H1 (cell line): ENCODE data around the gene CNTN5. TPM values are rescaled to one million over a fixed set of nuclear protein-coding genes. Genes with fewer than 3 reads are reported as not detected.

Source experiments
- CTCF ChIA-PET: fragments of 300-600 bp; sonication (Branson Sonifier 250); formaldehyde crosslinking; loops from one replicate; lab custom pipeline; 2021; ENCODE audit not compliant: partially characterized antibody; lab: Charles Lee
- POLR2A ChIA-PET: fragments of 300-600 bp; sonication (Branson Sonifier 250); formaldehyde crosslinking; loops from one replicate; lab custom pipeline; 2021; ENCODE audit warnings: inconsistent platforms; ENCODE audit not compliant: partially characterized antibody; lab: Charles Lee
- DNase-seq, 2 experiments: peaks; one replicate each; pipeline versions ENCODE4 v3.0.0 to v3.0.0-alpha.2; 2010 to 2022; ENCODE audit warnings: low spot score in 2 of 2, low read depth in 1 of 2, mixed read lengths in 1 of 2
- FAIRE-seq: peaks from 2 replicates; lab custom pipeline; 2011; peaks lifted over from hg19 to GRCh38; lab: Jason Lieb, UNC
- H2AFZ ChIP-seq: 2 replicates; pipeline ENCODE4 v1.8.1; 2012; ENCODE audit warnings: low read length, inconsistent platforms
- H2AK5ac ChIP-seq: 2 replicates; pipeline ENCODE4 v1.6.1; 2013; ENCODE audit warnings: low read depth, low read length
- H2BK120ac ChIP-seq: replicated peaks from 2 replicates; pipeline ENCODE3; 2013; ENCODE audit warnings: low read depth, low read length, inconsistent platforms
- H2BK12ac ChIP-seq: 2 replicates; pipeline ENCODE4 v1.6.1; 2013; ENCODE audit warnings: low read depth, low read length
- H2BK15ac ChIP-seq: 2 replicates; pipeline ENCODE4 v1.6.1; 2013; ENCODE audit warnings: low read length
- H2BK20ac ChIP-seq: 2 replicates; pipeline ENCODE4 v1.6.1; 2013; ENCODE audit warnings: low read length
- H2BK5ac ChIP-seq: 2 replicates; pipeline ENCODE4 v1.6.1; 2013; ENCODE audit warnings: low read depth, low read length
- H3K14ac ChIP-seq: 2 replicates; pipeline ENCODE4 v1.6.1; 2013; ENCODE audit warnings: inconsistent platforms; ENCODE audit not compliant: insufficient read length
- H3K18ac ChIP-seq: 2 replicates; pipeline ENCODE4 v1.6.1; 2013; ENCODE audit warnings: low read length; ENCODE audit errors: extremely low read depth
- H3K23ac ChIP-seq: 2 replicates; pipeline ENCODE4 v1.6.1; 2013; ENCODE audit warnings: inconsistent platforms; ENCODE audit not compliant: insufficient read length
- H3K23me2 ChIP-seq: 2 replicates; pipeline ENCODE4 v1.6.1; 2013; ENCODE audit warnings: low read depth, low read length
- H3K27ac ChIP-seq: 2 replicates; pipeline ENCODE4 v1.6.1; 2011; ENCODE audit warnings: low read depth, low read length, inconsistent platforms
- H3K27me3 ChIP-seq, 4 experiments: replicated peaks in 1 of 4; 1 replicate in 1 of 4; 2 replicates in 3 of 4; pipeline versions ENCODE4 v1.6.1 to v1.8.1; 2011 to 2013; ENCODE audit warnings: low read length in 3 of 4, mild to moderate bottlenecking in 3 of 4, inconsistent platforms in 2 of 4, mixed read lengths in 2 of 4, moderate library complexity in 1 of 4; ENCODE audit not compliant: control insufficient read depth in 3 of 4, insufficient read depth in 3 of 4; ENCODE audit errors: extremely low read depth in 1 of 4
- H3K36me3 ChIP-seq, 4 experiments: 2 replicates each; pipeline versions ENCODE4 v1.6.1 to v1.8.1; 2011 to 2013; ENCODE audit warnings: mild to moderate bottlenecking in 4 of 4, low read length in 3 of 4, moderate library complexity in 2 of 4, control low read depth in 1 of 4, inconsistent platforms in 1 of 4; ENCODE audit not compliant: insufficient read depth in 4 of 4, control insufficient read depth in 2 of 4
- H3K4ac ChIP-seq: replicated peaks from 2 replicates; pipeline ENCODE3; 2013; ENCODE audit warnings: low read length, low read depth, mixed read lengths, inconsistent platforms; ENCODE audit not compliant: insufficient read length
- H3K4me1 ChIP-seq, 4 experiments: replicated peaks in 1 of 4; 1 replicate in 1 of 4; 2 replicates in 3 of 4; pipeline versions ENCODE4 v1.6.1 to v1.8.1; 2011 to 2013; ENCODE audit warnings: low read length in 3 of 4, inconsistent platforms in 2 of 4, mixed read lengths in 1 of 4; ENCODE audit not compliant: insufficient read depth in 4 of 4, control insufficient read depth in 3 of 4
- H3K4me2 ChIP-seq, 2 experiments: 2 replicates each; pipeline versions ENCODE4 v1.6.1 to v1.8.1; 2011 to 2013; ENCODE audit warnings: low read depth in 2 of 2, low read length in 2 of 2, control low read depth in 1 of 2, inconsistent platforms in 1 of 2, mild to moderate bottlenecking in 1 of 2; ENCODE audit not compliant: insufficient read depth in 1 of 2
- H3K4me3 ChIP-seq, 4 experiments: fragments of 200-600, 300-600 bp in 1 of 4; sonication (generic), shearing (Covaris generic), sonication (Bioruptor Twin) in 1 of 4; 2 replicates each; pipeline versions ENCODE4 v1.5.1 to v1.8.1; 2011 to 2016; ENCODE audit warnings: low read length in 4 of 4, low read depth in 3 of 4, control low read depth in 2 of 4, inconsistent platforms in 2 of 4, mild to moderate bottlenecking in 2 of 4, mixed read lengths in 1 of 4, moderate library complexity in 1 of 4; ENCODE audit not compliant: insufficient read depth in 2 of 4; ENCODE audit errors: extremely low read depth in 1 of 4
- H3K56ac ChIP-seq: replicated peaks from 2 replicates; pipeline ENCODE3; 2013; ENCODE audit warnings: low read depth, mild to moderate bottlenecking, mixed read lengths, low read length, inconsistent platforms; ENCODE audit not compliant: insufficient read length
- H3K79me1 ChIP-seq: 2 replicates; pipeline ENCODE4 v1.6.1; 2013; ENCODE audit warnings: low read depth, low read length, control low read depth
- H3K79me2 ChIP-seq, 2 experiments: 2 replicates each; pipeline versions ENCODE4 v1.6.1 to v1.8.1; 2012 to 2013; ENCODE audit warnings: low read length in 2 of 2, mild to moderate bottlenecking in 2 of 2, inconsistent platforms in 1 of 2; ENCODE audit not compliant: insufficient read depth in 2 of 2, control insufficient read depth in 1 of 2
- H3K9ac ChIP-seq, 4 experiments: replicated peaks in 1 of 4; 1 replicate in 1 of 4; 2 replicates in 3 of 4; pipeline versions ENCODE4 v1.6.1 to v1.8.1; 2011 to 2013; ENCODE audit warnings: low read depth in 3 of 4, low read length in 3 of 4, control low read depth in 2 of 4, mild to moderate bottlenecking in 2 of 4, moderate library complexity in 2 of 4, inconsistent platforms in 1 of 4; ENCODE audit errors: extremely low read depth in 1 of 4
- H3K9me3 ChIP-seq, 2 experiments: 2 replicates each; pipeline versions ENCODE4 v1.6.1 to v1.8.1; 2012 to 2013; ENCODE audit warnings: mild to moderate bottlenecking in 2 of 2, moderate library complexity in 2 of 2, control low read depth in 1 of 2, inconsistent platforms in 1 of 2, low read depth in 1 of 2, low read length in 1 of 2, mixed read lengths in 1 of 2; ENCODE audit not compliant: insufficient read depth in 2 of 2
- H4K20me1 ChIP-seq, 2 experiments: replicated peaks in 1 of 2; 2 replicates each; pipeline versions ENCODE3 to v1.8.1; 2011 to 2013; ENCODE audit warnings: inconsistent platforms in 2 of 2, low read length in 2 of 2, mild to moderate bottlenecking in 1 of 2; ENCODE audit not compliant: insufficient read depth in 2 of 2, control insufficient read depth in 1 of 2
- H4K5ac ChIP-seq: 2 replicates; pipeline ENCODE4 v1.6.1; 2013; ENCODE audit warnings: low read length, low read depth, mixed read lengths, inconsistent platforms; ENCODE audit not compliant: insufficient read length
- H4K8ac ChIP-seq: 2 replicates; pipeline ENCODE4 v1.8.0; 2013; ENCODE audit warnings: mild to moderate bottlenecking, moderate library complexity, low read length, inconsistent platforms; ENCODE audit not compliant: insufficient read depth; ENCODE audit errors: extremely low read depth
- H4K91ac ChIP-seq: replicated peaks from 2 replicates; pipeline ENCODE3; 2013; ENCODE audit warnings: low read length, mixed read lengths, inconsistent platforms; ENCODE audit not compliant: insufficient read length
- BCL11A ChIP-seq, 2 experiments: IDR thresholded peaks; one replicate each; pipeline ENCODE4 v1.6.1; 2011; ENCODE audit warnings: low read depth in 2 of 2, low read length in 2 of 2, mild to moderate bottlenecking in 2 of 2
- BRCA1 ChIP-seq: IDR thresholded peaks from 2 replicates; pipeline ENCODE4 v1.6.1; 2012; ENCODE audit warnings: low read depth, low read length, improper control_type of control experiment
- CREB1 ChIP-seq: IDR thresholded peaks from 2 replicates; pipeline ENCODE4 v1.6.1; 2012; ENCODE audit warnings: inconsistent platforms
- KDM1A ChIP-seq: fragments of 200-600, 300-600 bp; sonication (generic); IDR thresholded peaks from 2 replicates; pipeline ENCODE4 v1.7.1; 2016; ENCODE audit warnings: mild to moderate bottlenecking, low read length, borderline replicate concordance
- MAFK ChIP-seq: IDR thresholded peaks from 2 replicates; pipeline ENCODE4 v1.6.1; 2012; ENCODE audit warnings: low read depth, mild to moderate bottlenecking, improper control_type of control experiment, low read length
- NRF1 ChIP-seq: IDR thresholded peaks from 2 replicates; pipeline ENCODE4 v1.6.1; 2011; ENCODE audit warnings: mild to moderate bottlenecking, low read depth, low read length, improper control_type of control experiment
- POLR2A ChIP-seq, 2 experiments: IDR thresholded peaks; 1 replicate in 1 of 2; 2 replicates in 1 of 2; pipeline ENCODE4 v1.6.1; 2011; ENCODE audit warnings: low read depth in 2 of 2, low read length in 2 of 2, mild to moderate bottlenecking in 2 of 2; ENCODE audit errors: control extremely low read depth in 1 of 2
- POLR2AphosphoS5 ChIP-seq: IDR thresholded peaks from 2 replicates; pipeline ENCODE4 v1.6.1; 2011; ENCODE audit warnings: low read depth, low read length
- SP1 ChIP-seq: IDR thresholded peaks from 2 replicates; pipeline ENCODE4 v1.6.1; 2011; ENCODE audit warnings: low read depth, low read length
- SUZ12 ChIP-seq: fragments of 200-600 bp; sonication (generic); IDR thresholded peaks from 2 replicates; pipeline ENCODE4 v1.6.1; 2012; ENCODE audit warnings: mild to moderate bottlenecking, inconsistent platforms, low read length, moderate library complexity, mixed read lengths
- TEAD4 ChIP-seq: IDR thresholded peaks from 2 replicates; pipeline ENCODE4 v1.6.1; 2012; ENCODE audit warnings: low read depth, low read length, inconsistent platforms, mixed read lengths
- YY1 ChIP-seq: IDR thresholded peaks from 2 replicates; pipeline ENCODE4 v1.6.1; 2011; ENCODE audit warnings: low read depth, mild to moderate bottlenecking, low read length
- WGBS, 2 experiments: shearing (Covaris generic) in 1 of 2; methylation state at CpG; one replicate each; pipeline versions ENCODE4 v1.1.6 to v1.1.7; 2013 to 2015; ENCODE audit warnings: low lambda C conversion rate in 2 of 2, mixed read lengths in 2 of 2, inconsistent platforms in 1 of 2, low coverage in 1 of 2, missing lambda C conversion rate in 1 of 2; ENCODE audit not compliant: insufficient replicate concordance in 2 of 2, insufficient coverage in 1 of 2, insufficient read length in 1 of 2; ENCODE audit errors: extremely low coverage in 1 of 2, missing lambda C conversion rate in 1 of 2; 5-methylcytosine and 5-hydroxymethylcytosine counted together
- polyA plus RNA-seq, 7 experiments: library from polyadenylated mRNA; depleted of rRNA in 3 of 7; stranded (reverse) in 5 of 7; unstranded in 2 of 7; fragments of >200 nt in 5 of 7; fragments of 200-250 nt in 2 of 7; gene quantifications; 1 replicate in 5 of 7; 2 replicates in 1 of 7; 4 replicates in 1 of 7; pipeline versions ENCODE4 v1.2.1 to v1.2.3, GENCODE V29; 2011 to 2013; ENCODE audit warnings: missing spikeins in 2 of 7, mixed read lengths in 2 of 7
- total RNA-seq: library from RNA; stranded (reverse); fragmentation: NEBNext Ultra II Directional; extraction: Animal tissue kit (Norgen Biotek cat#: 25700); gene quantifications from 2 replicates; pipeline ENCODE4 v1.2.1, GENCODE V29; 2021
- TF ChIP-seq, protein P1 (sequence below), 3 experiments: IDR thresholded peaks; 1 replicate in 2 of 3; 2 replicates in 1 of 3; pipeline versions ENCODE4 v1.5.1 to v1.6.1; 2011; ENCODE audit warnings: low read length in 3 of 3, mild to moderate bottlenecking in 3 of 3, inconsistent platforms in 2 of 3, low read depth in 1 of 3, moderate library complexity in 1 of 3; ENCODE audit not compliant: insufficient read depth in 1 of 3; ENCODE audit errors: control extremely low read depth in 1 of 3

CNTN5 gene
- total and polyA plus RNA-seq, 2 of the 8 experiments (the other 6 are each of a cell fraction or from before 2014, with no cell fraction given): not detected

DNA sequence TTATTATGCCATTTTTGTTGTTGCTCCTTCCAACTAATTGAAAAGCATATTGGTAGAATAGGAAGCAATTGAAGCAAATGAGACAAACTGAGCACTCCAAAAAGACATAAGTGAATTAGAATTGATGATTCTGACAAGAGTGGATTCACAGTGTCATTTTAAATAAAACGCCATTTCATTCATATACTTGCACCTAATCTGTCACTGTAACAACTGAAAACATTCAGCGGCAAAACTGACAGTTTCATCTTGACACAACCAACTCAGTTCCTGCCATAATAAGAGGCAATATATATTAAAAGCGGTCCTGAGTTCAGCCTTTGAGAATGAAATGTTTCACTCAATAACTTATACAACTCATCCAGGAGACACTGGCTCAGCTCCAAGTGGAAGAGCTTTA is 306.8 kb downstream of the CNTN5 start:
- no peak overlapping the region for H3K4me2 ChIP-seq

More for the DNA sequence above, 306.8 kb downstream of the CNTN5 start:
- 96% methylated on average over 3 of the region's 3 CpGs; no CpG with 5 or more reads in 1 of the 2 experiments for WGBS, 2 experiments
- Histone ChIP-seq H3K4me3 (no peak overlapping the region), H2BK5ac (no peak overlapping the region), H3K4ac (no peak overlapping the region), H3K14ac (no peak overlapping the region), H3K9ac (peak overlapping the region in 1 of 4 experiments; percentile 34; a peak in 1 of 7 replicates), H4K5ac (no peak overlapping the region), H2BK20ac (no peak overlapping the region), H2AK5ac (no peak overlapping the region), H3K36me3 (no peaks in the 10 kb centered on the region), H4K91ac (no peak overlapping the region), H4K8ac (no peak overlapping the region), H2BK15ac (no peak overlapping the region), H3K27ac (no peak overlapping the region), H3K56ac (no peak overlapping the region), H3K4me1 (peaks cover 0 to 2% (median 0%) of the 10 kb centered on the region in 4 experiments; a peak in 1 of 7 replicates), H3K79me1 (no peaks in the 10 kb centered on the region), H3K27me3 (no peaks in the 10 kb centered on the region), H3K9me3 (no peaks in the 10 kb centered on the region), H2BK12ac (no peak overlapping the region), H3K23me2 (no peaks in the 10 kb centered on the region; the same call in 1 of the 2 replicates), H3K23ac (no peak overlapping the region), H3K18ac (no peak overlapping the region), H2BK120ac (no peak overlapping the region), H3K79me2 (no peaks in the 10 kb centered on the region), H4K20me1 (no peaks in the 10 kb centered on the region), H2AFZ (no peak overlapping the region)
- no peak for TF ChIP-seq MAFK
- TF ChIP-seq POLR2AphosphoS5: no peak
- no peak for TF ChIP-seq BRCA1
- TF ChIP-seq CREB1: no peak
- TF ChIP-seq TEAD4: no peak
- no peak for TF ChIP-seq BCL11A (IDR thresholded peaks at IDR 0.05; ENCODE audit: low read depth in 2 of 2, low read length in 2 of 2)
- no peak for TF ChIP-seq KDM1A
- no peak for TF ChIP-seq SUZ12
- TF ChIP-seq POLR2A (IDR thresholded peaks at IDR 0.05; ENCODE audit: control extremely low read depth in 1 of 2, low read depth in 2 of 2, low read length in 2 of 2): no peak
- TF ChIP-seq, protein P1, sequence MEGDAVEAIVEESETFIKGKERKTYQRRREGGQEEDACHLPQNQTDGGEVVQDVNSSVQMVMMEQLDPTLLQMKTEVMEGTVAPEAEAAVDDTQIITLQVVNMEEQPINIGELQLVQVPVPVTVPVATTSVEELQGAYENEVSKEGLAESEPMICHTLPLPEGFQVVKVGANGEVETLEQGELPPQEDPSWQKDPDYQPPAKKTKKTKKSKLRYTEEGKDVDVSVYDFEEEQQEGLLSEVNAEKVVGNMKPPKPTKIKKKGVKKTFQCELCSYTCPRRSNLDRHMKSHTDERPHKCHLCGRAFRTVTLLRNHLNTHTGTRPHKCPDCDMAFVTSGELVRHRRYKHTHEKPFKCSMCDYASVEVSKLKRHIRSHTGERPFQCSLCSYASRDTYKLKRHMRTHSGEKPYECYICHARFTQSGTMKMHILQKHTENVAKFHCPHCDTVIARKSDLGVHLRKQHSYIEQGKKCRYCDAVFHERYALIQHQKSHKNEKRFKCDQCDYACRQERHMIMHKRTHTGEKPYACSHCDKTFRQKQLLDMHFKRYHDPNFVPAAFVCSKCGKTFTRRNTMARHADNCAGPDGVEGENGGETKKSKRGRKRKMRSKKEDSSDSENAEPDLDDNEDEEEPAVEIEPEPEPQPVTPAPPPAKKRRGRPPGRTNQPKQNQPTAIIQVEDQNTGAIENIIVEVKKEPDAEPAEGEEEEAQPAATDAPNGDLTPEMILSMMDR (IDR thresholded peaks at IDR 0.05; ENCODE audit: control extremely low read depth in 1 of 3, insufficient read depth in 1 of 3, low read depth in 1 of 3, low read length in 3 of 3): no peak
- TF ChIP-seq YY1: no peak
- TF ChIP-seq NRF1: no peak
- TF ChIP-seq SP1: no peak
- FAIRE-seq: no peak
- POLR2A ChIA-PET: no interaction called here
- DNase-seq: no peak
- CTCF ChIA-PET: no interaction called here
